DND-41 (cell line): ENCODE results near the gene SLC11A2.

Experiments used
- CTCF ChIP-seq: IDR thresholded peaks from 2 replicates; pipeline ENCODE4 v1.5.1; 2012; ENCODE audit warnings: borderline replicate concordance, low read length, moderate library complexity, mild to moderate bottlenecking; ENCODE audit not compliant: poor library complexity, severe bottlenecking; ENCODE audit errors: extremely low read depth
- EZH2 ChIP-seq: IDR thresholded peaks from 3 replicates; pipeline ENCODE4 v1.6.1; 2012; ENCODE audit warnings: borderline replicate concordance, low read depth, mild to moderate bottlenecking, moderate library complexity, low read length, inconsistent platforms; ENCODE audit not compliant: severe bottlenecking

DNA sequence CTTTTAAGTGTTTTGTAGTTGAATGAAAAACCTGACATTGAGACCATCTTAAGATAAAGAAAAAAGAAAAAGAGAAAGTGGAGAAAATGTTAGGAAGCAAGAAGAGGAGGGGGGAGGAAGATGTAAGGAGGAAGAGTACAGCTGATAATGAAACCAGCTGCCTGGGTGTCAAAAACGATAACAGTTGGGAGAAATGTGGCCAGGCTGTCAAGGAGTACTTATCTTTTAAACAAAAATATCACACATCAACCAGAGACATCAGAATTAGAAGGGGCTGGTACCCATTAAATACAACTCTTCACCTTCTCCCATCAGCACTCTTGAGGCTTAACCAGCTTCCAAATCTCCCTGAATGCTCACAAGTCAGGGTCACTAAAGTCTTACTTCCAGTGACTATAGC lies 4.5 kb downstream of the SLC11A2 start:
- TF ChIP-seq CTCF (no peak), EZH2 (no peak)
